ENCODE measurements around the gene ADAMTS12.

The ADAMTS12 gene

DNA sequence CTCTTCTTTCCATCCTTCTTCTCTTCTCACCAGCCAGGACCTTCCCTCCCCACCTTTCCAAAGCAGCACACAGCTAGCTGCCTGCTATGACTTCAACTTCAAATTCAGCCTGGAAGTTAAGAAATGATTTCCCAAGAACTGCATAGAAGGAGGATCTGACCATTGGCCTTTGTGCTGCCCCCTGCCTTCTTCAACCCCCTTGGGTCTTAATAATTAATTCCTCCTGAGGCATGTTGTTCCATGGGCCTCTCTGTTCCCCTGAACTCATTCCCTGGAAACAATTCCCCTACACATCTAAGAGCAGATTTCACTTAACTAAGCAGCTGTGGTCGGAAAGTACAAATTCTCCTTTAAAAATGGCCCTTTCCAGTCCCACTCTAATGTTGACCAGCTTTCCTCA lies 62.4 kb downstream of the ADAMTS12 start:
- no peak for ATAC-seq
- TF ChIP-seq ZFP3 (CRISPR knock-in tag; IDR thresholded peaks at IDR 0.05), result no peak
- TF ChIP-seq BACH2 (CRISPR knock-in tag; IDR thresholded peaks at IDR 0.05; ENCODE audit: borderline replicate concordance), result no peak
- TF ChIP-seq OSR1 (CRISPR knock-in tag; IDR thresholded peaks at IDR 0.05), result no peak
- TF ChIP-seq RARB (CRISPR knock-in tag; IDR thresholded peaks at IDR 0.05), result no peak
- TF ChIP-seq TOX (CRISPR knock-in tag; IDR thresholded peaks at IDR 0.05; ENCODE audit: borderline replicate concordance), result no peak
- TF ChIP-seq ZNF8 (CRISPR knock-in tag; IDR thresholded peaks at IDR 0.05), result no peak
- TF ChIP-seq, protein P1, sequence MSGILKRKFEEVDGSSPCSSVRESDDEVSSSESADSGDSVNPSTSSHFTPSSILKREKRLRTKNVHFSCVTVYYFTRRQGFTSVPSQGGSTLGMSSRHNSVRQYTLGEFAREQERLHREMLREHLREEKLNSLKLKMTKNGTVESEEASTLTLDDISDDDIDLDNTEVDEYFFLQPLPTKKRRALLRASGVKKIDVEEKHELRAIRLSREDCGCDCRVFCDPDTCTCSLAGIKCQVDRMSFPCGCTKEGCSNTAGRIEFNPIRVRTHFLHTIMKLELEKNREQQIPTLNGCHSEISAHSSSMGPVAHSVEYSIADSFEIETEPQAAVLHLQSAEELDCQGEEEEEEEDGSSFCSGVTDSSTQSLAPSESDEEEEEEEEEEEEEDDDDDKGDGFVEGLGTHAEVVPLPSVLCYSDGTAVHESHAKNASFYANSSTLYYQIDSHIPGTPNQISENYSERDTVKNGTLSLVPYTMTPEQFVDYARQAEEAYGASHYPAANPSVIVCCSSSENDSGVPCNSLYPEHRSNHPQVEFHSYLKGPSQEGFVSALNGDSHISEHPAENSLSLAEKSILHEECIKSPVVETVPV (CRISPR knock-in tag; IDR thresholded peaks at IDR 0.05), result no peak
- TF ChIP-seq, protein P2, sequence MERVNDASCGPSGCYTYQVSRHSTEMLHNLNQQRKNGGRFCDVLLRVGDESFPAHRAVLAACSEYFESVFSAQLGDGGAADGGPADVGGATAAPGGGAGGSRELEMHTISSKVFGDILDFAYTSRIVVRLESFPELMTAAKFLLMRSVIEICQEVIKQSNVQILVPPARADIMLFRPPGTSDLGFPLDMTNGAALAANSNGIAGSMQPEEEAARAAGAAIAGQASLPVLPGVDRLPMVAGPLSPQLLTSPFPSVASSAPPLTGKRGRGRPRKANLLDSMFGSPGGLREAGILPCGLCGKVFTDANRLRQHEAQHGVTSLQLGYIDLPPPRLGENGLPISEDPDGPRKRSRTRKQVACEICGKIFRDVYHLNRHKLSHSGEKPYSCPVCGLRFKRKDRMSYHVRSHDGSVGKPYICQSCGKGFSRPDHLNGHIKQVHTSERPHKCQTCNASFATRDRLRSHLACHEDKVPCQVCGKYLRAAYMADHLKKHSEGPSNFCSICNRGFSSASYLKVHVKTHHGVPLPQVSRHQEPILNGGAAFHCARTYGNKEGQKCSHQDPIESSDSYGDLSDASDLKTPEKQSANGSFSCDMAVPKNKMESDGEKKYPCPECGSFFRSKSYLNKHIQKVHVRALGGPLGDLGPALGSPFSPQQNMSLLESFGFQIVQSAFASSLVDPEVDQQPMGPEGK (CRISPR knock-in tag; IDR thresholded peaks at IDR 0.05; ENCODE audit: borderline replicate concordance), result no peak
- TF ChIP-seq GLIS3 (CRISPR knock-in tag; IDR thresholded peaks at IDR 0.05), result no peak
- TF ChIP-seq, protein P3, sequence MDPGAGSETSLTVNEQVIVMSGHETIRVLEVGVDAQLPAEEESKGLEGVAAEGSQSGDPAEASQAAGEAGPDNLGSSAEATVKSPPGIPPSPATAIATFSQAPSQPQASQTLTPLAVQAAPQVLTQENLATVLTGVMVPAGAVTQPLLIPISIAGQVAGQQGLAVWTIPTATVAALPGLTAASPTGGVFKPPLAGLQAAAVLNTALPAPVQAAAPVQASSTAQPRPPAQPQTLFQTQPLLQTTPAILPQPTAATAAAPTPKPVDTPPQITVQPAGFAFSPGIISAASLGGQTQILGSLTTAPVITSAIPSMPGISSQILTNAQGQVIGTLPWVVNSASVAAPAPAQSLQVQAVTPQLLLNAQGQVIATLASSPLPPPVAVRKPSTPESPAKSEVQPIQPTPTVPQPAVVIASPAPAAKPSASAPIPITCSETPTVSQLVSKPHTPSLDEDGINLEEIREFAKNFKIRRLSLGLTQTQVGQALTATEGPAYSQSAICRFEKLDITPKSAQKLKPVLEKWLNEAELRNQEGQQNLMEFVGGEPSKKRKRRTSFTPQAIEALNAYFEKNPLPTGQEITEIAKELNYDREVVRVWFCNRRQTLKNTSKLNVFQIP (CRISPR knock-in tag; IDR thresholded peaks at IDR 0.05; ENCODE audit: borderline replicate concordance, low read depth), result no peak
- no peak for TF ChIP-seq PPARA (CRISPR knock-in tag; IDR thresholded peaks at IDR 0.05; ENCODE audit: borderline replicate concordance)
- TF ChIP-seq, protein P4, sequence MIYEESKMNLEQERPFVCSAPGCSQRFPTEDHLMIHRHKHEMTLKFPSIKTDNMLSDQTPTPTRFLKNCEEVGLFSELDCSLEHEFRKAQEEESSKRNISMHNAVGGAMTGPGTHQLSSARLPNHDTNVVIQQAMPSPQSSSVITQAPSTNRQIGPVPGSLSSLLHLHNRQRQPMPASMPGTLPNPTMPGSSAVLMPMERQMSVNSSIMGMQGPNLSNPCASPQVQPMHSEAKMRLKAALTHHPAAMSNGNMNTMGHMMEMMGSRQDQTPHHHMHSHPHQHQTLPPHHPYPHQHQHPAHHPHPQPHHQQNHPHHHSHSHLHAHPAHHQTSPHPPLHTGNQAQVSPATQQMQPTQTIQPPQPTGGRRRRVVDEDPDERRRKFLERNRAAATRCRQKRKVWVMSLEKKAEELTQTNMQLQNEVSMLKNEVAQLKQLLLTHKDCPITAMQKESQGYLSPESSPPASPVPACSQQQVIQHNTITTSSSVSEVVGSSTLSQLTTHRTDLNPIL (CRISPR knock-in tag; IDR thresholded peaks at IDR 0.05; ENCODE audit: low read depth), result no peak
- TF ChIP-seq ZNF565 (CRISPR knock-in tag; conservative IDR thresholded peaks at IDR 0.05; ENCODE audit: low read depth), result no peak
- no peak for TF ChIP-seq ZNF70 (CRISPR knock-in tag; IDR thresholded peaks at IDR 0.05)
- TF ChIP-seq TCF4 (CRISPR knock-in tag; IDR thresholded peaks at IDR 0.05; ENCODE audit: borderline replicate concordance), result no peak
- TF ChIP-seq ZC3H10 (CRISPR knock-in tag; IDR thresholded peaks at IDR 0.05), result no peak
- TF ChIP-seq, protein P5, sequence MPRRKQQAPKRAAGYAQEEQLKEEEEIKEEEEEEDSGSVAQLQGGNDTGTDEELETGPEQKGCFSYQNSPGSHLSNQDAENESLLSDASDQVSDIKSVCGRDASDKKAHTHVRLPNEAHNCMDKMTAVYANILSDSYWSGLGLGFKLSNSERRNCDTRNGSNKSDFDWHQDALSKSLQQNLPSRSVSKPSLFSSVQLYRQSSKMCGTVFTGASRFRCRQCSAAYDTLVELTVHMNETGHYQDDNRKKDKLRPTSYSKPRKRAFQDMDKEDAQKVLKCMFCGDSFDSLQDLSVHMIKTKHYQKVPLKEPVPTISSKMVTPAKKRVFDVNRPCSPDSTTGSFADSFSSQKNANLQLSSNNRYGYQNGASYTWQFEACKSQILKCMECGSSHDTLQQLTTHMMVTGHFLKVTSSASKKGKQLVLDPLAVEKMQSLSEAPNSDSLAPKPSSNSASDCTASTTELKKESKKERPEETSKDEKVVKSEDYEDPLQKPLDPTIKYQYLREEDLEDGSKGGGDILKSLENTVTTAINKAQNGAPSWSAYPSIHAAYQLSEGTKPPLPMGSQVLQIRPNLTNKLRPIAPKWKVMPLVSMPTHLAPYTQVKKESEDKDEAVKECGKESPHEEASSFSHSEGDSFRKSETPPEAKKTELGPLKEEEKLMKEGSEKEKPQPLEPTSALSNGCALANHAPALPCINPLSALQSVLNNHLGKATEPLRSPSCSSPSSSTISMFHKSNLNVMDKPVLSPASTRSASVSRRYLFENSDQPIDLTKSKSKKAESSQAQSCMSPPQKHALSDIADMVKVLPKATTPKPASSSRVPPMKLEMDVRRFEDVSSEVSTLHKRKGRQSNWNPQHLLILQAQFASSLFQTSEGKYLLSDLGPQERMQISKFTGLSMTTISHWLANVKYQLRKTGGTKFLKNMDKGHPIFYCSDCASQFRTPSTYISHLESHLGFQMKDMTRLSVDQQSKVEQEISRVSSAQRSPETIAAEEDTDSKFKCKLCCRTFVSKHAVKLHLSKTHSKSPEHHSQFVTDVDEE (CRISPR knock-in tag; IDR thresholded peaks at IDR 0.05), result no peak
- TF ChIP-seq ESRRG (CRISPR knock-in tag; IDR thresholded peaks at IDR 0.05), result no peak

DNA sequence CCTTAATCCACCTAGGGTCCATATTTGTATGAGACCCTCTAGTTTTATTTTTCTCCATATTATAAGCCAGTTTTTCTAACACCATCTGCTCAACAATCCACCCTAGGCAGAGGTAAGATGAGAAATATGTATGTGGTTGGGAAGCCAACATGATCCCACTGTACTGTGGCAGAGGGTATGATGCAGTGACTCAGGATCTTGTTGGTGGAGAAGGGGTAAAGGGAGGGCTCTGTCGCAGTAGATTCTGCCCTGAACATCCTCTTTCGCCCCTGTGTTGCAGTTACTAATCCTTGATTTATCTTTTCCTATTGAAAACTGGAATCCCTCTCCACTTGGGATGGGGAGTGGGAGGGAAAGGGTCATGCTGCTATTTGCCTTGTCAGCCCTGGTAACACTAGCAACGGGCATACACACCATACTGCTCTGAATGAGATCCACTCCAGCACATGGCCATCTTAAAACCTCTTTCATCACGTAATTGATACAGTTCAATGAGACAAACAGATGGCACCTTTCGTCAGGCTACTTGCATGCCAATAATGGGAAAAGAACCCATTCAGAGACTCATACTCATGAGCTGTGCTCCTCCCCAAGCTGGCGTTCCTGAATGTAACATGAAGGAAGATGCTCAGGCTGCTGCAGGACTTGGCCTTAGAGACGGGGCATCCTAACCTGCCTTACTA lies 63.0 kb downstream of the ADAMTS12 start:
- no peak for ATAC-seq
- TF ChIP-seq, protein P1 (CRISPR knock-in tag; IDR thresholded peaks at IDR 0.05), result no peak
- TF ChIP-seq, protein P2 (CRISPR knock-in tag; IDR thresholded peaks at IDR 0.05; ENCODE audit: borderline replicate concordance), result no peak
- TF ChIP-seq ZNF8 (CRISPR knock-in tag; IDR thresholded peaks at IDR 0.05) (no peak), TOX (CRISPR knock-in tag; IDR thresholded peaks at IDR 0.05; ENCODE audit: borderline replicate concordance) (no peak), CSDC2 (CRISPR knock-in tag; IDR thresholded peaks at IDR 0.05) (no peak), RARB (CRISPR knock-in tag; IDR thresholded peaks at IDR 0.05) (no peak), ZFP3 (CRISPR knock-in tag; IDR thresholded peaks at IDR 0.05) (no peak), PPARA (CRISPR knock-in tag; IDR thresholded peaks at IDR 0.05; ENCODE audit: borderline replicate concordance) (no peak), ISL1 (CRISPR knock-in tag; IDR thresholded peaks at IDR 0.05) (no peak), OSR1 (CRISPR knock-in tag; IDR thresholded peaks at IDR 0.05) (no peak), SNAI2 (CRISPR knock-in tag; IDR thresholded peaks at IDR 0.05) (no peak), ZC3H10 (CRISPR knock-in tag; IDR thresholded peaks at IDR 0.05) (no peak)
- TF ChIP-seq, protein P5 (CRISPR knock-in tag; IDR thresholded peaks at IDR 0.05), result no peak

All from SK-N-SH treated with all-trans-retinoic acid at 6 μM for 48 hours (cell line).